Neural progenitor cell (in vitro differentiated cells): ENCODE data around the gene VTN.

Source experiments
- EZH2 ChIP-seq: fragments of 200-600 bp; sonication (generic); IDR thresholded peaks from 2 replicates; pipeline ENCODE4 v1.6.1; 2017; ENCODE audit warnings: antibody characterized with exemption, mild to moderate bottlenecking, moderate library complexity
- EZH2phosphoT487 ChIP-seq: fragments of 200-600 bp; sonication (generic); IDR thresholded peaks from 2 replicates; pipeline ENCODE4 v1.6.1; 2017; ENCODE audit warnings: antibody characterized with exemption
- TF ChIP-seq, protein P1 (sequence below): fragments of 200-600 bp; sonication (generic); IDR thresholded peaks from 2 replicates; pipeline ENCODE4 v1.5.1; 2017; ENCODE audit warnings: antibody characterized with exemption, mild to moderate bottlenecking

DNA sequence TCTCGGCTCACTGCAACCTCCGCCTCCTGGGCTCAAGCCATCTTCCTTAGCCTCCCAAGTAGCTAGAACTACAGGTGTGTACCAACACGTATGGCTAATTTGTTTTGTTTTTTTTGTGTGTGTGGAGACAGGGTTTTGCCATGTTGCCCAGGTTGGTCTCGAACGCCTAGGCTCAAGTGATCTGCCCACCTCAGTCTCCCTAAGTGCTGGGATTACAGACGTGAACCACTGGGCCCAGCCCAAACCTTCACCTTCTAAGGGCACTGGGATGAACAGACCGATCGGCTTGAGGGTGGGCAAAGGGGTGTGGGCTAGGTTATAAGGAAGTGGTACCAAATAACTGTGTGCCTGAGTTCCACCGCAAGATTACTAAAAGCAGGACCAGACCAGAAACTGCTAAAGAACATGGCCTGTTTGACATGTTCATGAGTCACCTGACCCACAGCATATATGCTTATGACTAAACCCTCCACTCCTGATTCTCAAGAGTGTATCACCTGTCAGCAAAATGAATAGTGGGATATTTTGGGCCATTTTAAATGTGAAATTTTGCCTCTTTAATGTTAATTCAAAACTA, 43.0 kb downstream of the VTN start:
- TF ChIP-seq, protein P1, sequence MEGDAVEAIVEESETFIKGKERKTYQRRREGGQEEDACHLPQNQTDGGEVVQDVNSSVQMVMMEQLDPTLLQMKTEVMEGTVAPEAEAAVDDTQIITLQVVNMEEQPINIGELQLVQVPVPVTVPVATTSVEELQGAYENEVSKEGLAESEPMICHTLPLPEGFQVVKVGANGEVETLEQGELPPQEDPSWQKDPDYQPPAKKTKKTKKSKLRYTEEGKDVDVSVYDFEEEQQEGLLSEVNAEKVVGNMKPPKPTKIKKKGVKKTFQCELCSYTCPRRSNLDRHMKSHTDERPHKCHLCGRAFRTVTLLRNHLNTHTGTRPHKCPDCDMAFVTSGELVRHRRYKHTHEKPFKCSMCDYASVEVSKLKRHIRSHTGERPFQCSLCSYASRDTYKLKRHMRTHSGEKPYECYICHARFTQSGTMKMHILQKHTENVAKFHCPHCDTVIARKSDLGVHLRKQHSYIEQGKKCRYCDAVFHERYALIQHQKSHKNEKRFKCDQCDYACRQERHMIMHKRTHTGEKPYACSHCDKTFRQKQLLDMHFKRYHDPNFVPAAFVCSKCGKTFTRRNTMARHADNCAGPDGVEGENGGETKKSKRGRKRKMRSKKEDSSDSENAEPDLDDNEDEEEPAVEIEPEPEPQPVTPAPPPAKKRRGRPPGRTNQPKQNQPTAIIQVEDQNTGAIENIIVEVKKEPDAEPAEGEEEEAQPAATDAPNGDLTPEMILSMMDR = no peak
- TF ChIP-seq EZH2phosphoT487 (no peak), EZH2 (no peak)
